Lower lobe of right lung (tissue), 2 donors: ENCODE data around the gene MCHR1. TPM values are rescaled to one million over a fixed set of nuclear protein-coding genes. Genes with fewer than 3 reads are reported as not detected.
"Not testable (repeated sequence)": the region's sequence is repeated elsewhere in the genome, so short reads cannot be mapped to it uniquely, and the experiment has no call there.

Experiments used
- ATAC-seq, 2 donors: fragments of 200-7000 bp; cut with Tn5 transposase; one replicate each; pipeline ENCODE4 v1.9.1; 2020 to 2022; ENCODE audit warnings: mild to moderate bottlenecking in 2 of 2, moderate library complexity in 2 of 2
- DNase-seq: peaks from one replicate; pipeline ENCODE4 v3.0.0-alpha.2; 2020
- H3K27ac ChIP-seq: fragments of 200-600 bp; one replicate; pipeline ENCODE4 v1.8.0; 2022
- H3K27me3 ChIP-seq: fragments of 200-600 bp; one replicate; pipeline ENCODE4 v1.8.0; 2022; ENCODE audit warnings: low read depth
- H3K36me3 ChIP-seq: fragments of 200-600 bp; one replicate; pipeline ENCODE4 v1.8.0; 2022; ENCODE audit warnings: mild to moderate bottlenecking
- H3K4me1 ChIP-seq: fragments of 200-600 bp; one replicate; pipeline ENCODE4 v1.8.0; 2022
- H3K4me3 ChIP-seq: fragments of 200-600 bp; one replicate; pipeline ENCODE4 v1.8.0; 2022; ENCODE audit warnings: mild to moderate bottlenecking
- H3K9me3 ChIP-seq: fragments of 200-600 bp; one replicate; pipeline ENCODE4 v1.8.0; 2022
- CTCF ChIP-seq: fragments of 200-600 bp; IDR thresholded peaks from one replicate; pipeline ENCODE4 v1.8.0; 2022; ENCODE audit warnings: antibody characterized with exemption, mild to moderate bottlenecking
- intact Hi-C: fragments of 100-400 bp; cut with DNase I; formaldehyde crosslinking; loops from one replicate; pipeline ENCODE4 v1.11.0; 2022
- total RNA-seq: library from RNA; stranded (reverse); fragmentation: NEBNext Ultra II Directional; extraction: Animal tissue kit (Norgen Biotek cat#: 25700); gene quantifications from one replicate; pipeline ENCODE4 v1.2.1, GENCODE V29; 2021
- donor health status: DM: no; HTN: yes; CAD: no; lungs with severe emphysema.

MCHR1 gene
- total RNA-seq, 1 donor from 2014 or later = not detected

- no peak overlapping the region for H3K4me3 ChIP-seq
- no peak for TF ChIP-seq CTCF
- no peaks in the 10 kb centered on the region for H3K9me3 ChIP-seq
- H3K27me3 ChIP-seq = no peaks in the 10 kb centered on the region
- intact Hi-C loops = no loop called here
- no peaks in the 10 kb centered on the region for H3K36me3 ChIP-seq
- DNase-seq (no peak), ATAC-seq (no peak)
- H3K4me1 ChIP-seq = peaks cover 17% of the 10 kb centered on the region
- no peak overlapping the region for H3K27ac ChIP-seq
Observed at GRCh38 chr22:40708177-40708576, 28.9 kb downstream of the MCHR1 start.

- no peak for TF ChIP-seq CTCF
- no peaks in the 10 kb centered on the region for H3K36me3 ChIP-seq
- H3K27me3 ChIP-seq = no peaks in the 10 kb centered on the region
- H3K4me1 ChIP-seq = peaks cover 22% of the 10 kb centered on the region
- no peak overlapping the region for H3K4me3 ChIP-seq
- peak; percentile 9 to 42 for ATAC-seq
- no peak for DNase-seq
- intact Hi-C loops = no loop called here
- peak overlapping the region; percentile 72 for H3K27ac ChIP-seq
- no peaks in the 10 kb centered on the region for H3K9me3 ChIP-seq
Observed at GRCh38 chr22:40709752-40710413, 30.6 kb downstream of the MCHR1 start.

GRCh38 chr22:40712311-40712710 is 33.0 kb downstream of the MCHR1 start:
- Histone ChIP-seq H3K27me3 (no peaks in the 10 kb centered on the region), H3K27ac (peak overlapping the region; percentile 72), H3K36me3 (no peaks in the 10 kb centered on the region), H3K9me3 (no peaks in the 10 kb centered on the region), H3K4me3 (no peak overlapping the region), H3K4me1 (peaks cover 22% of the 10 kb centered on the region)
- DNase-seq (no peak), ATAC-seq (no peak)
- intact Hi-C loops = no loop called here
- no peak for TF ChIP-seq CTCF

- TF ChIP-seq CTCF = no peak
- Histone ChIP-seq H3K27me3 (no peaks in the 10 kb centered on the region), H3K4me1 (peaks cover 17% of the 10 kb centered on the region), H3K4me3 (no peak overlapping the region), H3K27ac (no peak overlapping the region), H3K9me3 (no peaks in the 10 kb centered on the region), H3K36me3 (no peaks in the 10 kb centered on the region)
- intact Hi-C loops = no loop called here
- ATAC-seq (no peak), DNase-seq (no peak)
Observed at GRCh38 chr22:40714499-40715337, 35.4 kb downstream of the MCHR1 start.

- no peak for DNase-seq
- Histone ChIP-seq H3K27ac (no peak overlapping the region), H3K9me3 (no peaks in the 10 kb centered on the region), H3K4me1 (peaks cover 15% of the 10 kb centered on the region), H3K27me3 (no peaks in the 10 kb centered on the region), H3K4me3 (no peak overlapping the region), H3K36me3 (no peaks in the 10 kb centered on the region)
- ATAC-seq = no peak
- TF ChIP-seq CTCF = no peak
- intact Hi-C loops = no loop called here
Observed at GRCh38 chr22:40716116-40716515, 36.8 kb downstream of the MCHR1 start.

GRCh38 chr22:40717657-40718056 is 38.4 kb downstream of the MCHR1 start:
- H3K4me3 ChIP-seq, DNase-seq, intact Hi-C loops, H3K27me3 ChIP-seq, H3K9me3 ChIP-seq, H3K36me3 ChIP-seq, H3K27ac ChIP-seq, H3K4me1 ChIP-seq, ATAC-seq: not testable (repeated sequence)
